BJ (cell line): ENCODE measurements around the gene DIPK1C. TPM values are rescaled to one million over a fixed set of nuclear protein-coding genes. Genes with fewer than 3 reads are reported as not detected.

Experiments
- CTCF ChIA-PET: fragments of 350-600 bp; formaldehyde crosslinking; extraction: SDS; loops from one replicate; lab custom pipeline; 2021; ENCODE audit warnings: antibody characterized with exemption, inconsistent platforms; lab: Yijun Ruan, JAX
- POLR2A ChIA-PET: fragments of 300-600 bp; sonication (Branson Sonifier 250); formaldehyde crosslinking; extraction: SDS; loops from one replicate; lab custom pipeline; 2021; ENCODE audit warnings: antibody characterized with exemption; lab: Charles Lee
- DNase-seq: peaks from one replicate; pipeline ENCODE4 v3.0.0-alpha.2; 2011; ENCODE audit warnings: low read depth
- H3K27me3 ChIP-seq: 2 replicates; pipeline ENCODE4 v1.6.0; 2011; ENCODE audit warnings: low read length; ENCODE audit not compliant: control insufficient read depth, insufficient read depth
- H3K36me3 ChIP-seq: 2 replicates; pipeline ENCODE4 v1.5.1; 2011; ENCODE audit warnings: low read length; ENCODE audit not compliant: control insufficient read depth, insufficient read depth
- H3K4me3 ChIP-seq: 2 replicates; pipeline ENCODE4 v1.5.1; 2011; ENCODE audit warnings: low read depth, mild to moderate bottlenecking, control low read depth, low read length
- CTCF ChIP-seq: IDR thresholded peaks from 2 replicates; pipeline ENCODE4 v1.5.1; 2011; ENCODE audit warnings: low read depth, mild to moderate bottlenecking, control low read depth, inconsistent platforms, low read length, moderate library complexity; ENCODE audit not compliant: insufficient read depth
- polyA plus RNA-seq: library from polyadenylated mRNA; depleted of rRNA; stranded (reverse); fragments of >200 nt; gene quantifications from 2 replicates; pipeline ENCODE4 v1.2.3, GENCODE V29; 2011

Gene DIPK1C
- polyA plus RNA-seq, 1 experiment = not detected

- TF ChIP-seq CTCF = no peak
- no peak for DNase-seq
- Histone ChIP-seq H3K4me3 (no peak overlapping the region), H3K36me3 (no peaks in the 10 kb centered on the region), H3K27me3 (peaks cover 1% of the 10 kb centered on the region; the same call in 1 of the 2 replicates)
- CTCF ChIA-PET = no interaction called here
- POLR2A ChIA-PET = no interaction called here
Observed at GRCh38 chr18:74447404-74448152, 9.5 kb downstream of the DIPK1C start.

GRCh38 chr18:74446631-74447403, 10.3 kb downstream of the DIPK1C start:
- Histone ChIP-seq H3K36me3 (no peaks in the 10 kb centered on the region), H3K27me3 (peaks cover 1% of the 10 kb centered on the region; the same call in 1 of the 2 replicates), H3K4me3 (no peak overlapping the region)
- TF ChIP-seq CTCF = no peak
- POLR2A ChIA-PET = no interaction called here
- no peak for DNase-seq
- CTCF ChIA-PET = interaction anchor here (1.2 kb wide), 1 partner anchor 15 kb away, joined by 4 read pairs; no protein-coding TSS in a partner anchor

GRCh38 chr18:74446178-74446577, 10.9 kb downstream of the DIPK1C start:
- DNase-seq = no peak
- POLR2A ChIA-PET = no interaction called here
- H3K27me3 ChIP-seq = peaks cover 1% of the 10 kb centered on the region; the same call in 1 of the 2 replicates
- H3K36me3 ChIP-seq = no peaks in the 10 kb centered on the region
- no peak overlapping the region for H3K4me3 ChIP-seq
- CTCF ChIA-PET = interaction anchor here (1.2 kb wide), 1 partner anchor 14 kb away, joined by 4 read pairs; no protein-coding TSS in a partner anchor
- no peak for TF ChIP-seq CTCF

GRCh38 chr18:74445585-74445984, 11.5 kb downstream of the DIPK1C start:
- POLR2A ChIA-PET = no interaction called here

More at GRCh38 chr18:74445585-74445984, 11.5 kb downstream of the DIPK1C start:
- no peak for DNase-seq
- CTCF ChIA-PET = interaction anchor here (1.2 kb wide), 1 partner anchor 13 kb away, joined by 4 read pairs; no protein-coding TSS in a partner anchor
- Histone ChIP-seq H3K36me3 (no peaks in the 10 kb centered on the region), H3K27me3 (no peaks in the 10 kb centered on the region; the same call in 1 of the 2 replicates), H3K4me3 (no peak overlapping the region)
- no peak for TF ChIP-seq CTCF
